Large intestine (tissue), 3 donors: ENCODE results near the gene EHBP1L1. TPM values are rescaled to one million over a fixed set of nuclear protein-coding genes. Genes with fewer than 3 reads are reported as not detected.

Experiments
- DNase-seq, 2 donors: peaks; one replicate each; pipeline versions ENCODE4 v3.0.0 to v3.0.0-alpha.2; 2013
- H3K27ac ChIP-seq: one replicate; pipeline ENCODE4 v1.5.1; 2013; ENCODE audit warnings: low read length
- H3K27me3 ChIP-seq: 2 replicates; pipeline ENCODE4 v1.6.1; 2013; ENCODE audit warnings: low read length; ENCODE audit not compliant: control insufficient read depth, insufficient read depth
- H3K36me3 ChIP-seq: 2 replicates; pipeline ENCODE4 v1.6.1; 2013; ENCODE audit warnings: low read length; ENCODE audit not compliant: control insufficient read depth, insufficient read depth
- H3K4me1 ChIP-seq: one replicate; pipeline ENCODE4 v1.6.1; 2013; ENCODE audit warnings: low read length; ENCODE audit not compliant: control insufficient read depth, insufficient read depth
- H3K4me3 ChIP-seq: one replicate; pipeline ENCODE4 v1.5.1; 2013; ENCODE audit warnings: low read length
- H3K9me3 ChIP-seq: one replicate; pipeline ENCODE4 v1.6.1; 2013; ENCODE audit warnings: mild to moderate bottlenecking, low read depth, low read length, moderate library complexity; ENCODE audit not compliant: control insufficient read depth
- WGBS: methylation state at CpG from one replicate; pipeline ENCODE4 v1.1.5; 2013; ENCODE audit warnings: low lambda C conversion rate; ENCODE audit not compliant: insufficient coverage; 5-methylcytosine and 5-hydroxymethylcytosine counted together
- polyA plus RNA-seq: library from polyadenylated mRNA; unstranded; fragments of 120-200 nt; gene quantifications from one replicate; pipeline ENCODE4 v1.2.1, GENCODE V29; 2013

EHBP1L1 gene
- polyA plus RNA-seq, 1 donor: 77.9 TPM

GRCh38 chr11:65546217-65546958, 29.5 kb upstream of the EHBP1L1 start:
- H3K4me3 ChIP-seq: peak overlapping the region; percentile 52
- WGBS: no CpG with 5 or more reads among the region's 64 CpGs
- peaks cover 20% of the 10 kb centered on the region for H3K36me3 ChIP-seq
- H3K27me3 ChIP-seq: no peaks in the 10 kb centered on the region
- peak overlapping the region; percentile 66 for H3K27ac ChIP-seq
- H3K9me3 ChIP-seq: no peaks in the 10 kb centered on the region
- peak; percentile 87 to 96 for DNase-seq
- peaks cover 21% of the 10 kb centered on the region for H3K4me1 ChIP-seq

- Histone ChIP-seq H3K36me3 (peaks cover 21% of the 10 kb centered on the region), H3K9me3 (no peaks in the 10 kb centered on the region), H3K27me3 (no peaks in the 10 kb centered on the region), H3K27ac (no peak overlapping the region), H3K4me1 (peaks cover 29% of the 10 kb centered on the region), H3K4me3 (no peak overlapping the region)
- no CpG with 5 or more reads among the region's 52 CpGs for WGBS
- no peak for DNase-seq
Observed at GRCh38 chr11:65547446-65548125, 28.3 kb upstream of the EHBP1L1 start.

- Histone ChIP-seq H3K27me3 (no peaks in the 10 kb centered on the region), H3K36me3 (peaks cover 15% of the 10 kb centered on the region), H3K4me3 (no peak overlapping the region), H3K27ac (no peak overlapping the region), H3K4me1 (peaks cover 34% of the 10 kb centered on the region), H3K9me3 (no peaks in the 10 kb centered on the region)
- WGBS: no CpG with 5 or more reads among the region's 3 CpGs
- DNase-seq: no peak
Observed at GRCh38 chr11:65548395-65548794, 27.5 kb upstream of the EHBP1L1 start.

GRCh38 chr11:65549096-65549495, 26.8 kb upstream of the EHBP1L1 start:
- Histone ChIP-seq H3K36me3 (peaks cover 11% of the 10 kb centered on the region), H3K4me3 (no peak overlapping the region), H3K27ac (no peak overlapping the region), H3K9me3 (no peaks in the 10 kb centered on the region), H3K4me1 (peaks cover 37% of the 10 kb centered on the region), H3K27me3 (no peaks in the 10 kb centered on the region)
- no CpG with 5 or more reads among the region's 3 CpGs for WGBS
- DNase-seq: no peak

- H3K4me1 ChIP-seq: peaks cover 46% of the 10 kb centered on the region
- peak; percentile 83 to 84 for DNase-seq
- no peaks in the 10 kb centered on the region for H3K27me3 ChIP-seq
- no CpG with 5 or more reads among the region's 17 CpGs for WGBS
- peaks cover 8% of the 10 kb centered on the region for H3K36me3 ChIP-seq
- H3K27ac ChIP-seq: peak overlapping the region; percentile 64
- H3K4me3 ChIP-seq: no peak overlapping the region
- no peaks in the 10 kb centered on the region for H3K9me3 ChIP-seq
Observed at GRCh38 chr11:65551572-65552387, 24.1 kb upstream of the EHBP1L1 start.

GRCh38 chr11:65552388-65552951, 23.4 kb upstream of the EHBP1L1 start:
- Histone ChIP-seq H3K4me3 (no peak overlapping the region), H3K27me3 (no peaks in the 10 kb centered on the region), H3K27ac (no peak overlapping the region), H3K9me3 (no peaks in the 10 kb centered on the region), H3K4me1 (peaks cover 51% of the 10 kb centered on the region), H3K36me3 (peaks cover 8% of the 10 kb centered on the region)
- 60% methylated on average over 1 of the region's 9 CpGs for WGBS
- DNase-seq: peak in 1 of 2 donors; percentile 70

GRCh38 chr11:65553301-65554001, 22.4 kb upstream of the EHBP1L1 start:
- WGBS: no CpG with 5 or more reads among the region's 37 CpGs
- H3K36me3 ChIP-seq: peaks cover 8% of the 10 kb centered on the region
- H3K9me3 ChIP-seq: no peaks in the 10 kb centered on the region
- no peak overlapping the region for H3K27ac ChIP-seq
- H3K4me1 ChIP-seq: peaks cover 52% of the 10 kb centered on the region
- no peaks in the 10 kb centered on the region for H3K27me3 ChIP-seq
- no peak overlapping the region for H3K4me3 ChIP-seq
- peak in 1 of 2 donors; percentile 43 for DNase-seq

GRCh38 chr11:65554057-65554818, 21.6 kb upstream of the EHBP1L1 start:
- Histone ChIP-seq H3K9me3 (no peaks in the 10 kb centered on the region), H3K36me3 (peaks cover 3% of the 10 kb centered on the region), H3K27me3 (no peaks in the 10 kb centered on the region), H3K27ac (no peak overlapping the region), H3K4me3 (no peak overlapping the region), H3K4me1 (peaks cover 60% of the 10 kb centered on the region)
- WGBS: no CpG with 5 or more reads among the region's 27 CpGs
- DNase-seq: no peak

GRCh38 chr11:65554842-65555430, 20.9 kb upstream of the EHBP1L1 start:
- Histone ChIP-seq H3K4me3 (no peak overlapping the region), H3K4me1 (peaks cover 65% of the 10 kb centered on the region), H3K9me3 (no peaks in the 10 kb centered on the region), H3K36me3 (peaks cover 3% of the 10 kb centered on the region), H3K27ac (peak overlapping the region; percentile 61), H3K27me3 (no peaks in the 10 kb centered on the region)
- whole genome bisulfite sequencing: no CpG with 5 or more reads among the region's 4 CpGs
- no peak for DNase-seq
